ENCODE measurements around the gene PNPLA5.
"Not testable (repeated sequence)": the region's sequence is repeated elsewhere in the genome, so short reads cannot be mapped to it uniquely, and the experiment has no call there.

Gene PNPLA5

GRCh38 chr22:43891360-43892182 lies at the start of gene PNPLA5:
TSS of gene PNPLA5 (minus strand) at chr22:43892013. CDS start at chr22:43891880, 133 bp downstream.
- peak in 1 of 2 donors; percentile 16 for DNase-seq (ENCODE audit: low read depth in 2 of 2)

GRCh38 chr22:43941449-43941848 lies 49.6 kb upstream of the PNPLA5 start:
- DNase-seq (ENCODE audit: low read depth in 2 of 2) = no peak

GRCh38 chr22:43931771-43932170 lies 40.0 kb upstream of the PNPLA5 start:
- DNase-seq (ENCODE audit: low read depth in 2 of 2) = no peak

- no peak for DNase-seq (ENCODE audit: low read depth in 2 of 2)
Measured at GRCh38 chr22:43928908-43929307, 37.1 kb upstream of the PNPLA5 start.

- DNase-seq (ENCODE audit: low read depth in 2 of 2) = no peak
Measured at GRCh38 chr22:43928468-43928867, 36.7 kb upstream of the PNPLA5 start.

GRCh38 chr22:43926349-43926710 lies 34.5 kb upstream of the PNPLA5 start:
- no peak for DNase-seq (ENCODE audit: low read depth in 2 of 2)

- DNase-seq (ENCODE audit: low read depth in 2 of 2) = no peak
Measured at GRCh38 chr22:43925433-43926348, 33.9 kb upstream of the PNPLA5 start.

GRCh38 chr22:43924877-43925276 lies 33.1 kb upstream of the PNPLA5 start:
- no peak for DNase-seq (ENCODE audit: low read depth in 2 of 2)

GRCh38 chr22:43923631-43924464 lies 32.0 kb upstream of the PNPLA5 start, which contains the start of gene PNPLA3:
TSS of gene PNPLA3 (plus strand) at chr22:43923805. CDS start at chr22:43923912, 107 bp downstream.
- DNase-seq (ENCODE audit: low read depth in 2 of 2) = peak; percentile 64 to 82

- DNase-seq (ENCODE audit: low read depth in 2 of 2) = no peak
Measured at GRCh38 chr22:43923191-43923590, 31.4 kb upstream of the PNPLA5 start.

GRCh38 chr22:43922123-43922522 lies 30.3 kb upstream of the PNPLA5 start:
- no peak for DNase-seq (ENCODE audit: low read depth in 2 of 2)

- DNase-seq (ENCODE audit: low read depth in 2 of 2) = no peak
Measured at GRCh38 chr22:43921370-43921769, 29.6 kb upstream of the PNPLA5 start.

- no peak for DNase-seq (ENCODE audit: low read depth in 2 of 2)
Measured at GRCh38 chr22:43919106-43919973, 27.5 kb upstream of the PNPLA5 start.

GRCh38 chr22:43917521-43917920 lies 25.7 kb upstream of the PNPLA5 start:
- no peak for DNase-seq (ENCODE audit: low read depth in 2 of 2)

- DNase-seq (ENCODE audit: low read depth in 2 of 2) = no peak
Measured at GRCh38 chr22:43911351-43911750, 19.5 kb upstream of the PNPLA5 start.

GRCh38 chr22:43910178-43910695 lies 18.4 kb upstream of the PNPLA5 start:
- no peak for DNase-seq (ENCODE audit: low read depth in 2 of 2)

- no peak for DNase-seq (ENCODE audit: low read depth in 2 of 2)
Measured at GRCh38 chr22:43909708-43910107, 17.9 kb upstream of the PNPLA5 start.

GRCh38 chr22:43905681-43906080 lies 13.9 kb upstream of the PNPLA5 start:
- no peak for DNase-seq (ENCODE audit: low read depth in 2 of 2)

- DNase-seq (ENCODE audit: low read depth in 2 of 2) = not testable (repeated sequence)
Measured at GRCh38 chr22:43904412-43904811, 12.6 kb upstream of the PNPLA5 start.

- DNase-seq (ENCODE audit: low read depth in 2 of 2) = not testable (repeated sequence)
Measured at GRCh38 chr22:43903033-43903432, 11.2 kb upstream of the PNPLA5 start.
